Osteoblast (primary cell): ENCODE measurements around the gene TLE3. TPM values are rescaled to one million over a fixed set of nuclear protein-coding genes. Genes with fewer than 3 reads are reported as not detected.

ENCODE experiments used
- DNase-seq: peaks from one replicate; pipeline ENCODE4 v3.0.0; 2011; ENCODE audit warnings: low spot score, mixed read lengths; ENCODE audit not compliant: insufficient read length; ENCODE audit errors: missing footprints
- H2AFZ ChIP-seq: 2 replicates; pipeline ENCODE4 v1.6.0; 2011; ENCODE audit warnings: mild to moderate bottlenecking, low read length
- H3K27ac ChIP-seq: 2 replicates; pipeline ENCODE4 v1.5.1; 2011; ENCODE audit warnings: mild to moderate bottlenecking, low read depth, low read length, moderate library complexity
- H3K27me3 ChIP-seq: 2 replicates; pipeline ENCODE4 v1.6.0; 2012; ENCODE audit warnings: mild to moderate bottlenecking, control low read depth, inconsistent platforms, low read length, moderate library complexity; ENCODE audit not compliant: insufficient read depth
- H3K36me3 ChIP-seq: 2 replicates; pipeline ENCODE4 v1.5.1; 2011; ENCODE audit warnings: mild to moderate bottlenecking, low read length, control low read depth, moderate library complexity; ENCODE audit not compliant: insufficient read depth
- H3K4me1 ChIP-seq: 2 replicates; pipeline ENCODE4 v1.5.1; 2011; ENCODE audit warnings: mild to moderate bottlenecking, low read length, control low read depth, moderate library complexity; ENCODE audit not compliant: insufficient read depth
- H3K4me2 ChIP-seq: 2 replicates; pipeline ENCODE4 v1.6.0; 2011; ENCODE audit warnings: mild to moderate bottlenecking, low read length; ENCODE audit not compliant: insufficient read depth
- H3K4me3 ChIP-seq: fragments of 200-600 bp; sonication (generic); 3 replicates; pipeline ENCODE4 v1.5.1; 2012; ENCODE audit warnings: mild to moderate bottlenecking, low read length, inconsistent platforms; ENCODE audit not compliant: insufficient read depth
- H3K79me2 ChIP-seq: 2 replicates; pipeline ENCODE4 v1.6.0; 2012; ENCODE audit warnings: mild to moderate bottlenecking, low read length, control low read depth, inconsistent platforms; ENCODE audit not compliant: insufficient read depth
- H3K9me3 ChIP-seq: 2 replicates; pipeline ENCODE4 v1.5.1; 2011; ENCODE audit warnings: low read depth, low read length, control low read depth
- H4K20me1 ChIP-seq: 2 replicates; pipeline ENCODE4 v1.6.0; 2012; ENCODE audit warnings: mild to moderate bottlenecking, low read length, control low read depth; ENCODE audit not compliant: insufficient read depth
- CTCF ChIP-seq: IDR thresholded peaks from 2 replicates; pipeline ENCODE4 v1.5.1; 2011; ENCODE audit warnings: mild to moderate bottlenecking, low read depth, low read length, moderate library complexity; ENCODE audit errors: extremely low read depth
- total RNA-seq: library from RNA; depleted of rRNA; stranded (reverse); fragments of >200 nt; gene quantifications from 2 replicates; pipeline ENCODE4 v1.2.3, GENCODE V29; 2012

TLE3 gene
- total RNA-seq, 1 donor = 29.7 TPM

- Histone ChIP-seq H3K4me1 (peaks cover 5% of the 10 kb centered on the region), H3K79me2 (peaks cover 5% of the 10 kb centered on the region), H3K36me3 (peaks cover 73% of the 10 kb centered on the region), H3K4me2 (no peak overlapping the region), H4K20me1 (peaks cover 56% of the 10 kb centered on the region), H3K4me3 (no peak overlapping the region), H3K27me3 (no peaks in the 10 kb centered on the region), H2AFZ (no peak overlapping the region), H3K9me3 (no peaks in the 10 kb centered on the region), H3K27ac (no peak overlapping the region)
- no peak for TF ChIP-seq CTCF
- DNase-seq = peak; percentile 37
Measured at GRCh38 chr15:70067681-70068080, 30.0 kb downstream of the TLE3 start.

GRCh38 chr15:70067011-70067410 lies 30.7 kb downstream of the TLE3 start:
- H3K79me2 ChIP-seq = peaks cover 5% of the 10 kb centered on the region
- H3K27ac ChIP-seq = peak overlapping the region; percentile 50
- DNase-seq = no peak
- peaks cover 11% of the 10 kb centered on the region for H3K4me1 ChIP-seq
- H3K9me3 ChIP-seq = no peaks in the 10 kb centered on the region
- H3K27me3 ChIP-seq = no peaks in the 10 kb centered on the region
- peaks cover 68% of the 10 kb centered on the region for H3K36me3 ChIP-seq
- no peak overlapping the region for H3K4me2 ChIP-seq
- no peak overlapping the region for H3K4me3 ChIP-seq
- no peak overlapping the region for H2AFZ ChIP-seq
- TF ChIP-seq CTCF = no peak
- H4K20me1 ChIP-seq = peaks cover 54% of the 10 kb centered on the region

GRCh38 chr15:70066447-70066846 lies 31.3 kb downstream of the TLE3 start:
- DNase-seq = peak; percentile 97
- TF ChIP-seq CTCF = no peak
- no peaks in the 10 kb centered on the region for H3K27me3 ChIP-seq
- H2AFZ ChIP-seq = no peak overlapping the region
- H3K4me2 ChIP-seq = no peak overlapping the region
- peak overlapping the region; percentile 50 for H3K27ac ChIP-seq
- peaks cover 17% of the 10 kb centered on the region for H3K4me1 ChIP-seq
- H3K36me3 ChIP-seq = peaks cover 67% of the 10 kb centered on the region
- no peak overlapping the region for H3K4me3 ChIP-seq
- peaks cover 57% of the 10 kb centered on the region for H4K20me1 ChIP-seq
- H3K79me2 ChIP-seq = peaks cover 6% of the 10 kb centered on the region
- no peaks in the 10 kb centered on the region for H3K9me3 ChIP-seq

- Histone ChIP-seq H3K4me2 (no peak overlapping the region), H3K36me3 (peaks cover 67% of the 10 kb centered on the region), H3K79me2 (peaks cover 7% of the 10 kb centered on the region), H3K4me1 (peaks cover 21% of the 10 kb centered on the region), H3K27ac (peak overlapping the region; percentile 50), H4K20me1 (peaks cover 59% of the 10 kb centered on the region), H3K27me3 (no peaks in the 10 kb centered on the region), H2AFZ (no peak overlapping the region), H3K4me3 (no peak overlapping the region), H3K9me3 (no peaks in the 10 kb centered on the region)
- no peak for TF ChIP-seq CTCF
- no peak for DNase-seq
Measured at GRCh38 chr15:70066004-70066403, 31.7 kb downstream of the TLE3 start.
